ENCODE measurements around the gene NOX5.
A peak's percentile ranks its signal among the peaks of the same experiment; 100 is the strongest.

The NOX5 gene

GRCh38 chr15:69021895-69022294, 7.4 kb downstream of the NOX5 start:
- no peak for TF ChIP-seq CTCF (IDR thresholded peaks at IDR 0.05; ENCODE audit: low read depth, low read length)
- no peak overlapping the region for H3K4me3 ChIP-seq (ENCODE audit: low read depth, low read length)

GRCh38 chr15:69025320-69025719, 10.8 kb downstream of the NOX5 start:
- H3K4me3 ChIP-seq (ENCODE audit: low read depth, low read length), result no peak overlapping the region
- no peak for TF ChIP-seq CTCF (IDR thresholded peaks at IDR 0.05; ENCODE audit: low read depth, low read length)

GRCh38 chr15:69026355-69026754, 11.9 kb downstream of the NOX5 start:
- no peak overlapping the region for H3K4me3 ChIP-seq (ENCODE audit: low read depth, low read length)
- no peak for TF ChIP-seq CTCF (IDR thresholded peaks at IDR 0.05; ENCODE audit: low read depth, low read length)

GRCh38 chr15:69027976-69028518, 13.6 kb downstream of the NOX5 start:
- no peak overlapping the region for H3K4me3 ChIP-seq (ENCODE audit: low read depth, low read length)
- TF ChIP-seq CTCF (IDR thresholded peaks at IDR 0.05; ENCODE audit: low read depth, low read length), result no peak

GRCh38 chr15:69031013-69032001, 16.8 kb downstream of the NOX5 start:
- TF ChIP-seq CTCF (IDR thresholded peaks at IDR 0.05; ENCODE audit: low read depth, low read length), result peak; percentile 38
- peak overlapping the region; percentile 40 for H3K4me3 ChIP-seq (ENCODE audit: low read depth, low read length)

- TF ChIP-seq CTCF (IDR thresholded peaks at IDR 0.05; ENCODE audit: low read depth, low read length), result no peak
These were observed 17.5 kb downstream of the NOX5 start for GRCh38 chr15:69032031-69032430.

More at GRCh38 chr15:69032031-69032430, 17.5 kb downstream of the NOX5 start:
- H3K4me3 ChIP-seq (ENCODE audit: low read depth, low read length), result no peak overlapping the region; the same call in 1 of the 2 replicates

Measured in WI38 (cell line).